HG02938 (cell line): ENCODE data around the gene ROR2.
"Not testable (repeated sequence)": the region's sequence is repeated elsewhere in the genome, so short reads cannot be mapped to it uniquely, and the experiment has no call there.

ENCODE experiments used
- ATAC-seq: cut with Tn5 transposase; IDR thresholded peaks from one replicate; pipeline ENCODE4 v1.9.1; 2021; ENCODE audit warnings: mild to moderate bottlenecking, moderate library complexity; ENCODE audit not compliant: unreplicated experiment

Gene ROR2

DNA sequence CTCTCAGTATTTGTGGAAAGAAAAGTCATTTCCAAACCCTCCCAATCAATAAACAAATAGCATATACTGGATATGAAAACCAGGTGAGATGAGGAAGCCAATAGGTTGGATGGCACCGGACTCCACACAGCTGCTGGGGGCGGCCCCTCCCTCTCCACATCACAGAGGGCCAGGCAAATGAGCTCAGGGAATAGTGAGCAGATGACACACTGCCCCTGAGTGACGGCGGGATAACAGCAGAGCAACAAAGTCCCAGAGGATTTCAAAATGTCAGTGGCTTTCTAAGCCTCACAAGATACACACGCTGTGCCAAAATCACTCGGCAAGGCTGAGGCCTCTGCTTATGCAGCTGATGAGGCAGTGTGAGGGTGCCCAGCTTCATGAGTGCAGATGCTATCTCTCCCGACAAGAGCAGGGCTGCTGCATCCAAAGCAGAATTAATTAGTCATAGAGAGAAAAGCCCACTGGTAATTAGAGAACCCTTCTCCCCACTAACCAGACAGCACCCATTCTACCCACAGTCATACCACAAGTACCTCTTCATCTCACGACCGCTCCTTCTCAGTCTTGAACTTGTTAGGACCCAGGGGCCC is 291.4 kb downstream of the ROR2 start:
- no peak for ATAC-seq

DNA sequence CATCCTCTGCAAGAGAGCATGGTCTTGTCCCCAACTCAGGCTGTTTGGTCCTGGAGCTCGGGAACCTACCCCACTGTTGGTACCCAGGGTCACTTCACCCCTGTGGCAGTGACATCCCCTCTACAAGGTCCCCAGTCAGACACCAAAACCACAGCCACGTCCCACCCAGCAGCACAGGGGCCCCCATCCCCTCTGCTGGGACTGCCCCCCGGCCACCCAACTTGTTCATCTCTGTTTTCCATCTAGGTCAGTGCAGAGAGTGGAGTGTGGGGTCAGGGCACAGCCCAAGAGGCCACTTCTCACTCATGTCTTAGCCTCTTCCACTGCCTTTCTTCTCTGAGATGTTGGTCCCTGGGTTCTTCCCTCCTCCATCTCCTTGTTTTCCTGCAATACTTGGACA is 292.5 kb downstream of the ROR2 start:
- ATAC-seq, result no peak

DNA sequence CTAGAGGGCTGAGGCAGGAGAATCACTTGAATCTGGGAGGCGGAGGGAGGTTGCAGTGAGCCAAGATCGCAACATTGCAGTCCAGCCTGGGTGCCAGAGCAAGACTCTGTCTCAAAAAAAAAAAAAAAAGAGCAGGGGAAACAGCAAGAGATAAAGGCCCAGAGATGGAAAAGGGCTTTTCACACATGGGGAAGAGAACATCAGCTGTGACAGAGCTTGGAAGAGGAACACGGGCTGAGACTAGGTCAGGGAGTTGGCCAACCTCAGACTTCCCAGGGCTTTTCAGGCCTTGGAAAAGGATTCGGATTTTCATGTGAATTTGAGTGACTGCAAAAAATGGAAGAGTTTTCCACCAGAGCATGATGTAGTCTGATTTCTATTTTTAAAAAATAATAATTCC is 294.4 kb downstream of the ROR2 start:
- ATAC-seq, result no peak

DNA sequence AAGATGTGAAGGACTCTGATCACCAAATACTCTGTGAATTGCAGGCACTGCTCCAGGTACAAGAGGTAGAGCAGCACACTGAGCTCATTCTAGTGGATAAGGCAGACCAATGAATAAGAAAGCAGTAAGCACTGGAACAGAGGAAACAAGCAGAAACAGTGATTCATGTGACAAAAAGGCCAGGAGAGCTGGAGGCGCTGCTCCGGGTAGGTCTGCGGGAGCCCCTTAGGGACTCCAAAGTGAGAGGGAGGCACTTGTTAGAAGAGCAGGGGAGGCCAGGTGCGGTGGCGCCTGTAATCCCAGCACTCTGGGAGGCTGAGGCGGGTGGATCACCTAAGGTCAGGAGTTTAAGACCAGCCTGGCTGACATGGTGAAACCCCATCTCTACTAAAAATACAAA is 294.8 kb downstream of the ROR2 start:
- ATAC-seq, result no peak

DNA sequence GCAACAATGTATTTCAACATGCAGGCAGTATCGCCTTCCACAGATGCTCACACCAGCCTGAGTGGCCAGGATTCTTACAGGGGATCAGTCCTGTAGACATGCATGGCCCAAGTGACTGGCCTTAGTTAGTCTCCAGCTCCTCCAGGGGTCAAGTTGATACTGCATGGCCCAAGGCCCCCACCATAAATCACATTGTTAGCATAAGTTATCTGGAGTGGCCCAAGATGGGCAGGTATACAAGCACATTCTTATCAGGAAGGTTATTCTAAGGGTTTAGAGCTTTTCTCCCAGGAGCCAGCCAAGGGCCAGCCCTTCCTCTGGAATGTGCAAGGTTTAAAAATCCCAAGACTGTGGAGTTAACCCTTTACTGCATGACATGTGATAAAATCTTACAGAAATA is 295.5 kb downstream of the ROR2 start:
- no peak for ATAC-seq

DNA sequence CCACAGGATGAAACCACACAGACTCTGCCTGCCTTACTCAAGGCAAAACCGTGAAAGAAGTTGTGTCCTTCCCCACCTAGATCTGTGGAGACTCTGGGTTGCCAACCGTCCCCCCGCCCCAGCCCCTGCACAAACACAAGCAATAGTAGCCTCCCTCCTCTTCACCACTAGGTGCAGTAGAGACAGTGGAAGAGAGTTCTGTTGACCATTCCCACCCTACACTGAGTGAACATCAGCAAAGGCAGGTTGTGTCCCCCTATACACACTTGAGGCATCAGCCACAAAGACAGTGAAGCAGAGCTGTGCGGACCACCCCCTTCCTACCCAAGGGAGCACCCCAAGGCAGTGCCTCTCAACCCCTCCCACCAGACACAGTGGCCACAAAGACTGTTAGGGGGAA is 302.7 kb downstream of the ROR2 start:
- no peak for ATAC-seq

DNA sequence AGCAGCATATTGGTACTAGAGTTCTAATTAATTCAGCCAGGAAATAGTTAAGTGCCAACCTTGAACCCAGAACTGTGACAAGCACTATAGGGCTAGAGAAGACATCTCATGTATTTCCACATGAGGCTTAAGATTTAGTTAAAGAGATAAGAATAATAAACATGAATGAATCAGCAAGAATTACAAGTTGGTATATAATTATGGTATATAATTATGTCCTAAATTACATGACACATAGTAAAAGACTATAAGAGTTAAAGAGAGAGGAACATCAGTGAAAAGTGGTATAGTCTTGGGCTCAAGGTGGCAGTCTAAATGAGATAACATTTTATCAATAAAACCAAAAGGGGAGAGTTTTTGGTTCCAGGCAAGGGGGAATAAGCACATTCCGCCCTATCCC is 303.3 kb downstream of the ROR2 start:
- no peak for ATAC-seq

DNA sequence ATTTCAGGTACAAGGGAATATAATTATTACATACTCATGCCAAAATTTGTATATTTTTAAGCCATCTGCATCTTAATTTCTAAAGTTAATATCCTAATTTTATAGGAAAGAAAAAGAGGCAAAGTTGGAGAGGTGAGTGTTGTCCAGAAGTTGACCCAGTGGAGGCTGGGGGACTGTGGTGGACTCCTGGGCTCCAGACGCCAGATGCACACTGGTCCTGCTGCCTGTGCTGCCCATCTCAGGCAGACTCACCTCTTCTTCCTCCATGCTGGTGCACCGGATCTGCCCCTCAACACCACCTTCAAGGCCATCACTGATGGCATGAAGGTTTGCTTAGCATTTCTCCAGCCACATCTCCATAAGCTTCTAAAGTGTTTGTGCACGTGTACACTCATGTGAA is 305.6 kb downstream of the ROR2 start:
- ATAC-seq, result no peak

DNA sequence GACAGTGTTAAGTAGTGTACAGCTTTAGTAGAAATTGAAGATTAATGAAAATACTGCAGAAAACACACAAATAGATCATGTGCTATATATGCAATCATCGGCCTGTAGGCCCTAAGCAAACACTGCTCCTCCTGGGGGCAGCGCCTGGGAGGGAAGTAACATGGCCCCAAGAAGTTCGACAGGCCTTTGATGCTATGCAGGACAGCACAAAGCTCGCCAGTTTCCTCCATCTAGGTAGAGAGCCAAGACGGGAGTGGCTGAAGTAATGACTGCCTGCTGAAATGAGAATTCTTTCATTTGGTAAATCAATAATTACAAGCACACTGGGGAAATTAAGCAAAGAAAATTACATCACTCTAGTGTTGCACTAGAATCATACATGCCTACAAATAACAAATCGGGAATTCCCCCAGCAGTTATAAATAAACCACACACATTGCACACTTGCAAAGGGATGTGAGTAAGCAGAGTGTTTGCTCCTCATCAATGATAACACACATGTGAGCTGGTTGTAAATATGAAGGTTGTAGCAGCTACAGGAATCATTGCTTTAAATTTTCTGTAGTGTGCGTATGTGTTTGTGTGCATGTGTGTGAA is 306.4 kb downstream of the ROR2 start:
- ATAC-seq, result no peak

DNA sequence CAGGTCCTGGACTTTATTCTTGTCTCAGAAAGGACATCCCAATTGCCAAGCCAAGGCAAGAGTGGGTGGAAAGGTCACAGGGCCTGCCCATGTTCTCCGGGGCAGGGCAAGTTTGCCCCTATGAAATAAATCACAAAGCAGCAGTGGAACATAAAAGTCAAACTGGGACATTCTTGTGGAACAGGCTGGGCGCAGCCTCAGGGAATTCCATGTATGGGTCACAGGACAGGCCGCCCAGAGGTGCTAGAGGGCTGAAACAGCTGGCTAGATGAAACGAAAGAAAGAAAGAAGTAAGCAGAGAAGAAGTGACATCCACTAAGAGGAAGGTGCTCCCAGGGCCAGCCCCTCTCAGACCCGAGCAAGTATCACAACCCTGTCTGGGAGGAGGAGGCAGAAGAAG is 307.3 kb downstream of the ROR2 start:
- ATAC-seq, result no peak

DNA sequence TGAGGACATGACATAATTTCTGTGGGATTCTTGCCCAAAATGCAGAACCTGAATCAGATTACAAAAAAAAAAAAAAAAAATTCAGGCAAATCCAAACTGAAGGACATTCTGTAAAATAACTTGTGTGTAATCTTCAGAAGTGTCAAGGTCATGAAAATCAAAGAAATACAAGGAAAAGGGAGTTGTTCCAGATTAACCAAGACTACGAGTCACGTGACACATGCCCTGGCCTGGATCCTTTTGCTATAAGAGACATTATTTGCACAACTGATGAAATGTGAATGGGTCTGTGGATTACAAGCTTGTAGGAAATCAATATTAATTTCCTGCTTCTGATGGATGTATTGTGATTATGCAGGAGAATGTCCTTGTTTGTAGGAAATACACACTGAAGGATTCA is 309.6 kb downstream of the ROR2 start:
- no peak for ATAC-seq

DNA sequence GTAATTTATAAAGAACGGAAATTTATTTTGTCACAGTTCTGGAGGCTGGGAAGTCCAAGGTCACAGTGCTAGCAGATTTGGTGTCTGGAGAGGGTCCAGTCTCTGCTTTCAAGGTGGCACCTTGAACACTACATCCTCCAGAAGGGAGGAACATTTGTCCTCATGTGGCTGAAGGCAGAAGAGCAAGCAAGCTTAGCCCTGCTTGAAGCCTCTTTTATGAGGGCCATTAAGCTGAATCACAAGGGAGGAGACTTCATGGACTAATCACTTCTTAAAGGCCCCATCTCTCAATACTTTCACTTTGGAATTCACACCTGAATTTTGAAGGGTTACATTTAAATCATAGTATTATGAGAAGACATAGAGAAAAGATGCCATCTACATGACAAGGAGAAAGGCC is 311.0 kb downstream of the ROR2 start:
- ATAC-seq, result no peak

DNA sequence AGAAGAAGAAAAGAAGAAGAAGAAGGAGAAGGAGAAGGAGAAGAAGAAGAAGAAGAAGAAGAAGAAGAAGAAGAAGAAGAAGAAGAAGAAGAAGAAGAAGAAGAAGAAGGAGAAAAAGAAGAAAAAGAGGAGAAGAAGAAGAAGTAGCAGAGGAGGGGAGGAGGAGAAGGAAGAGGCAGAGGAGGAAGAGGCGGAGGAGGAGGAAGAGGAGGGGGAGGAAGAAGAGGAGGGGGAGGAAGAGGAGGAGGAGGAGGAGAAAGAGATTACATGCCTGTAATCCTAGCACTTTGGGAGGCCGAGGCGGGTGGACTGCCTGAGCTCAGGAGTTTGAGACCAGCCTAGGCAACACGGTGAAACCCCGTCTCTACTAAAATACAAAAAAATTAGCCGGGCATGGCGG is 315.2 kb downstream of the ROR2 start:
- ATAC-seq, result not testable (repeated sequence)

DNA sequence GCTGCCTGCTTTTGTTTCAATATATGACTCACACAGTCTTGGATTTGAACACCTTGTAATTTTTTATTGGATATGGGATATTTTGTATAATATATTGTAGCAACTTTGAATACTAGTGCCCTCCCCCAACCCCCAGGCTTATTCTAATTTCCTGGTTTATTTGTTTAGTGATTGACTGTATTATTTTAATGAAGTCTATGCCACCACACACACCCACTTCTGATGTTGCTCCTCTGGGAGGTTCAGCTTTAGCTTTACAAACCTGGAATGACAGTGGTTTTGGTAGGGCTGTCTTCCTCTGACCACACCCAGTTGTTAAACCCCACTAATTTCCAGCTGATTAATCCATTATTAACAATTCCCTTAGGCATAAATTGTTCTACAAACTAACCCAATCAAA is 320.3 kb downstream of the ROR2 start:
- no peak for ATAC-seq

DNA sequence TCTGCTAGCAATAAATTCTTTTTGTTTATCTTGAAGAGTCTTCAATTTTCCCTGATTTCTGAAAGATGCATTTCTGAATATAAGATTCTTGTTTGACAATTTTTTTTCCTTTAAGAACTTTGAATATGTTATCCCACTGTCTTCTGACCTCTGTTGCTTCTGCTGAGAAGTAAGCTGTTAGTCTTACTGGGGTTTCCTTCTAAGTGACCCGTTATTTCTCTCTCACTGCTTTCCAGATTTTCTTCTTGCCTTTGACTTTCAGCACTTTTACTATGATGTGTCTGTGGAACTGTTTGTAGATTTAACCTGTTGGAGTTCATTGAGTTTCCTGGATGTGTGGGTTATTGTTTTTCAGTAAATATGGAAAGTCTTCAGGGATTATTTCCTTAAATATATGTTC is 321.1 kb downstream of the ROR2 start:
- ATAC-seq, result no peak

DNA sequence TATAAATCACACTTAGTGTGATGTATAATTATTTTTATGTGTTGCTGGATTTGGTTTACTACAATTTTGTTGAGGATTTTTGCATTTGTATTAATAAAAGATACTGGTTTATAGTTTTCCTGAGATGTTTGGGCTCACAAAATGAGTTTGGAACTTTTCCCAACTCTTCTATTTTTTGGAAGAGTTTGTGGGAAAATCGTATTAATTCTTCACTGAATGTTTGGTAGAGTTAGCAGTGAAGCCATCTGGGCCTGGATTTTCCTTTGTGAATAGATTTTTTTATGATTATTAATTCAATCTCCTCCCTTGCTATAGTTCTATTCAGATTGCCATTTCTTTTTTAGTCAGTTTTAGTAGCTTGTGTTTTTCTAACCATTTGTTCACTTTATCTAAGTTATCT is 324.7 kb downstream of the ROR2 start:
- ATAC-seq, result no peak

DNA sequence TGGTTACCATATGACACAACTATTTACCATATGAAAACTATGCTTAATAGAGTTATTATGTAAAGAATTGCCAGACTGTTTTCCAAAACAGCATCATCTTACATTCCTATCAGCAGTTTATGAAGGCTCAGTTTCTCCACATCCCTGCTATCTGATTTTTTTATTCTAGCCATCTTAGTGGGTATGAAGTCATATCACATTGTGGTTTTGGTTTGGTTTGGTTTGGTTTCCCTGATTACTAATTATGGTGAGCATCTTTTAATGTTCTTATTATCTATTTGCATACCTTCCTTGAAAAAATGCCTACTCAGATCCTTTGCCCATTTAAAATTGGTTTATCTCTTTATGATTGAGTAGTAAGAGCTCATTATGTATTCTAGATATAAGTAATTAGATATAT is 327.0 kb downstream of the ROR2 start:
- ATAC-seq, result no peak

DNA sequence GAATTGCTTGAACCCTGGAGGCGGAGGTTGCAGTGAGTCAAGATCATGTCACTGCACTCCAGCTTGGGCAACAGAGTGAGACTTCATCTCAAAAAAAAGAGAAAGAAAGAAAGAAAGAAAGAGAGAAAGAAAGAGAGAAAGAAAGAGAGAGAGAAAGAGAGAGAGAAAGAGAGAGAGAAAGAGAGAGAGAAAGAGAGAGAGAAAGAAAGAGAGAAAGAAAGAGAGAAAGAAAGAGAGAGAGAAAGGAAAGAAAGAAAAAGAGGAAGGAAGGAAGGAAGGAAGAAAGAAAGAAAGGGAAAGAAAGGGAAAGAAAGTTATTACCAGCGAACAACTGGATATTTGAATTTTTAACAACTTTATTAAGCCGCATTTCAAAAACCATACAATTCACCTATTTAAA is 327.9 kb downstream of the ROR2 start:
- not testable (repeated sequence) for ATAC-seq

DNA sequence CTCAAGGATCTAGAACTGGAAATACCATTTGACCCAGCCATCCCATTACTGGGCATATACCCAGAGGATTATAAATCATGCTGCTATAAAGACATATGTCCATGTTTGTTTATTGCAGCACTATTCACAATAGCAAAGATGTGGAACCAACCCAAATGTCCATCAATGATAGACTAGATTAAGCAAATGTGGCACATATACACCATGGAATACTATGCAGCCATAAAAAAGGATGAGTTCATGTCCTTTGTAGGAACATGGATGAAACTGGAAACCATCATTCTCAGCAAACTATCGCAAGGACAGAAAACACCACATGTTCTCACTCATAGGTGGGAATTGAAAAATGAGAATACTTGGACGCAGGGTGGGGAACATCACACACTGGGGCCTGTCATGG is 336.0 kb downstream of the ROR2 start:
- ATAC-seq, result not testable (repeated sequence)

DNA sequence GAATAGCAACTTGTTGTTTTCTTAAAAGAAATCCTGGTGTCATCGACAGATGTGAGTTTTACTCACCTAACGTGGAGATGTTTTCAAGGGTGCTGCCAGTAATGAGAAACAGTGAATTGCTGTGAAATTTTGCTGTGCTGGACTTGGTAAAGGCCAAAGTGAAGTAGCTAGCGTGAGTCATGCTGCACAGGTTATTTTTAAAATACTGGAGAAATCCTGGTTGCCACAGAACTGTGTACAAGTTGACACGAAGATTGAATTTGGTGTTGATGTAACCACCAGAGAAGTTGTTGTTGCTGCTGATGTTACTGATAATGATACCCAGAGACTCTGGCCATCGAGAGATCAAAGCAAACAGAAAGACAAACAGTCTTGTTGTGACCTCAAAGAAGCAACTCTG is 338.4 kb downstream of the ROR2 start:
- ATAC-seq, result no peak

DNA sequence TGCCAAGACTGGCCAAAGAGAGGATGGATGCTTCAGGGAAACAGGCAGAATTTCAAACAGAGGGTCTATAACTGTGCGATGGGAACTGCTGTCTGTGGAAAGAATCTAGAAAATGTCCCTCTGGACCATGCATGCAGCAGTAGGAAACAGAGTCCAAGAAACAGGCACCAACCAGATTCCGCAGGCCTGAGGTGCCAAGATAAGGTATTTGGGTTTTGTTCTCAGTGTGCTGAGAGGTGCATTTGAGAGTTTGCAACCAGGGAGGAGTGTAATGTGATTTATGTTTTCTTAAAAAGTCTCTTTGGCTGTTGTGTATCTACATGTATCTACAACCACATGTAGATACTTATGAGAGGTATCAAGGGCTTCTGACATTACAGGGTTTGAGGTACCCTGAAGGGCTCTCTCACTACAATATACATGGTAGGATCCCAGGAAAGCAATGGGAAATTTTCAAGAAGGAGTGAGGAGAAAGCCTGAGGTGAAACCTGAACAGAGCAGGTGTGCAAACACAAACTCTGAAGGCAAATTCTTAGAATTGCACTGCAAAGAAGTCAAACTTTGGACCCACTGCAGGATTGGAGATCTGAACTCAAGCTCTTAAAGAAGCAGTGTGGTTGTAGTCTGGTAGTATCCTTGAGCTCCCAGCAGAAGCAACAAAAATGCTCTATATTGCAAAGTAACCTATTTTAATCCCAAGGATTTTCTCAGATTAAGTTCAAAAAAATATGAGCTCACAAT is 343.6 kb downstream of the ROR2 start:
- ATAC-seq, result no peak

DNA sequence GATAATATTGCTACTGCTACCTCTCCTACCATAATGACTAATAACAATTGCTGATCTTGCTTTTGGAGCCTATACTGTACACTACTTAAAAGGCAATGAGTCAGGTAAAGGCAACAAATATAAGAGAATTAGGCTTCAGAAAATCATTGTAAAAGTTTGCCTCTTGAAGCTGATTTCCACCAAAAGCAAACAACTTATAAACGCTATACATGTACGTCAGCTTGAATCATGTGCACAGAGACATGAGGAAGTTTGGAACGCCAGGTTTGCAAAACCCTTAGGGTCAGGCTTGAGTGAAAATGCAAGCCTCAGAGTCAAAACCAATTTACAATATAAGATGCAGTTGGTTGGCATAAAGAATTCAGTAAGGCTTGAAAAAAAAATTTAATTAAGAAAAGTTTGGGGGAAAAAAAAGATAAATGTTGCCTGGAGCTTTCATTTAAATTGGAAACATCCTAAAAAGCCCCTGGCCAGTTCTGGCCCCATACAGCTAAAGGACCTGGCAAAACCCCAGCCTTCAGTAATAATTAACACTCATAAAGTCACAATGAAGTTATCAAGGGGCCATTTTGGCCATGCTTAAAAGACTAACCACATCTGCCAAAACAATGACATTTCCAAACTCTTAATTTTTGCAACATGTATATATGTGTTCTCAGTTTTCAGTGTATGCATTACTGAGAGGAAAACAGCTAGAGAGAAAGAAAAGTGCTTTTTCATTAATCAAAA is 345.4 kb downstream of the ROR2 start:
- ATAC-seq, result no peak
